NOMO-1 (cell line): ENCODE results near the gene EGFL7.

Experiments used
- DNase-seq, 2 experiments: peaks; one replicate each; lab custom pipeline; 2025; ENCODE audit not compliant: unreplicated experiment in 2 of 2; lab: John Stamatoyannopoulos, UW

The EGFL7 gene

DNA sequence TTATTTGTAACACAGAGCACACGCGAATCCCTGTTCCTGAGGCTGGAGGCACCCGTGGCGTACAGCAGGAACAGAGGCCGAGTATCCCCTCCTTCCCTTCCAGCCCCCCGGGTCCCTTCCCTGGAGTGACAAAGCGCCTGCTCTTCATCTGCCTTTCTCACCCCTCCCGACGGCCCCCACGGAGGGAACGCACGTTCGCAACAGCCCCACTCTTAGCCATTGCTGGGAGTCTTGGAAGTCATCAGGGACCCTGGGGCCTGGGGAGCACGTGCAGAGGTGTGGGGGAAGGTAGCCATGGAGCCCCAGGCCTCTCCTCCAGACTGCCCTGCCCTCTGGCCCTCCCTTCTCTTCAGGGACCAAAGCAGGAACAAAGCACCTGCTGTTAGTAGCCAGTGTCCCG, 22.1 kb downstream of the EGFL7 start:
- no peak for DNase-seq

DNA sequence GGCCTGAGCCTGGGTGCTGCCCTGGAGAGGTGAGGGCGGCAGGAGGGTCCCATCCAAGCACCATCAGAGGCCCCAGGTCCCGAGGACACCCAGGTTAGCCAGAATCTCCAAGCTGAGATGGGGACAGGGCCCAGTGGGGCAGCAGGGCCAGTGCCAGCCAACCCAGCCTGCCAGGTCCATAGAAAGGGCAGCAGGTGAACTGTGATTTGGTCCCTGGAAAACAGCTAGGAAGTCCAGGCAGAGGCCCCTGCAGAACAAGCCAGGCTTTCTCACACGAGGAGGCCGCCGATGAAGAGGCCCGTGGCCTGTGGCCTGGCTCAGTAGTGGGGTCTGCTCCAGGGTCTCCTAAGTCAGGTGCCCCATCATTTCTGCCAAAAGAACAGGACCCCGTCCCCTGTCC, 22.5 kb downstream of the EGFL7 start:
- no peak for DNase-seq

GRCh38 chr9:136685790-136686533, 23.2 kb downstream of the EGFL7 start:
- DNase-seq, result peak; percentile 24 to 48

- DNase-seq, result no peak
These were observed 23.7 kb downstream of the EGFL7 start for GRCh38 chr9:136686534-136686793.

- peak; percentile 88 to 94 for DNase-seq
These were observed 24.3 kb downstream of the EGFL7 start, which contains the start of gene AGPAT2 for GRCh38 chr9:136686794-136687711. Gene AGPAT2 (minus strand): TSS chr9:136687457. CDS start chr9:136687357, 100 bp downstream.

GRCh38 chr9:136687721-136688223, 25.1 kb downstream of the EGFL7 start:
- DNase-seq, result peak in 1 of 2 experiments; percentile 46

DNA sequence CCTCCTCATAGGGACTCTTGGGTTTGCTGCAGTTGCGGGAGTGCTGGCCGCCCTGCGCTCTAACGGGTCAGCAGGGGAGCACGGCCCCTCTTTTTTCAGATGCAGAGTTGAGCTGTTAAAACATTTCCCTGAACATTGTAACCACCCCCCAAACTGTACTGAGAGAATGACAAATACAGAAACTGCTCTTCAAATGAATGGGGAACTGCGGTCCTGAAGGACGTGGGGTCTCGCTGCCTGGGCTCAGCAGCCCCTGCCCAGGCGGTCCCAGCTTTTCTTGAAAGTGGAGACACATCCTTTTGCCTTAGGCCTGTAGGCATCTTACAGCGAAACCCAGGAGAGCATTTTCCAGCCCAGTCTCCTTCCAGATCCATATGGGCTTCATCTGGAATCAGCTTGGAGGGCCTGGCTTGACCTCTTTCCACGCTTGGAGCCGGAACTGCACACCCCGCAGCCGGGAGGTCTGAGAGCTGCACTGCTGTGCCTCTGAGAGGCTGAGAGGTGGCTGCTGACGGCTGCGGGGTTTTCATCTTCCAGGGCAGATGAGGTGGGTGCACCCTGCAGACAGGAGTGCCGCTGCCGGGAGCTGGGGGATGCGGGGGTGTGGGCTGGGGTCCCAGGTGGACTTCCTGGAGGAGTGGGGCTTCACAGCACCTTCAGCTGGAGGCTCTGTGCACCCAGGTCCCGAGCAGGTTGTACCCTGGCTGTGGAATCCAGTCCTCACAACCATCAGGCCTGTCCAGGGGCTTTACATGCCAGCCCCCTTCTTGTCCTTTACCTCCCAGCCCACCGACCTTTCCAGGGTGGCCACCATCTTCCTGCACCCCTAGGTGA, 25.8 kb downstream of the EGFL7 start:
- DNase-seq, result peak in 1 of 2 experiments; percentile 33

DNA sequence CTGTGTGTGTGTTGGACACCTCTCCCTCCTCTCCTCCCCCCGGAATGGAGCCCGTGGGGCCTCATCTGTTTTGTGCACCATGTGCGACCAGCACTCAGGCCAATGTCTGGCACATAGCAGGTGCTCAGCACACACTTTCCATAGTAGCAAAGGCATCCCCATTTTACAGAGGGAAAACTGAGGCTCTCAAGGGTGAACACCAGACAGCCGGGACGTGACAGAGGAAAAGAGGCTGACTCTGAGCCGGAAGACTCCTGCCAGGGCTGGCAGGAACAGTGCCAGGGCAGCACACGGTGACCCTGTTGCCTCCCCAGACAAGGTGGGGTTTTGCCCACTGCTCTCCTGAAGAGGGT, 26.4 kb downstream of the EGFL7 start:
- no peak for DNase-seq

- no peak for DNase-seq
These were observed 27.5 kb downstream of the EGFL7 start for GRCh38 chr9:136690104-136690805.

DNA sequence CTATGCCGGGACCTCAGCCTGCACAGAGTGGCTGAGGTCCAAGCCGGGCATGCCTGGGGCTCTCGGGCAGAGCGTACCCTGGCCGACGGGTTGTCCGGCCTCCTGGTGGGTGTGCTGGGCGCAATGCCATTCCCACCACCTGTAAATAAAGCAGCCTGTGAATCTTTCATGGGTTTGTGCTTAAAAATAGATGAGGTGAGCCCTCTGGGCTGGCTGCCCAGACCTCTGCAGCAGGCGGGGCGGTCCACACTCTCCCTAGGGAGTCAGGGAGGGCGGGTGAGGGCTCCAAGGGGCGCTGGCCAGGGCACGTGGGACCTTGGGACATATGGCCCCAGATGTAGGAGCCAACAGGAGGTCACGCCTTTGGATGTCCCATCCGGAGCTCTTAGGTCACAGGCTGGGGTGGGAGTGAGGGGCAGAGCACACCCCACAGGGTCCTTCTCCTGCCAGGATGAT, 28.1 kb downstream of the EGFL7 start:
- no peak for DNase-seq

DNA sequence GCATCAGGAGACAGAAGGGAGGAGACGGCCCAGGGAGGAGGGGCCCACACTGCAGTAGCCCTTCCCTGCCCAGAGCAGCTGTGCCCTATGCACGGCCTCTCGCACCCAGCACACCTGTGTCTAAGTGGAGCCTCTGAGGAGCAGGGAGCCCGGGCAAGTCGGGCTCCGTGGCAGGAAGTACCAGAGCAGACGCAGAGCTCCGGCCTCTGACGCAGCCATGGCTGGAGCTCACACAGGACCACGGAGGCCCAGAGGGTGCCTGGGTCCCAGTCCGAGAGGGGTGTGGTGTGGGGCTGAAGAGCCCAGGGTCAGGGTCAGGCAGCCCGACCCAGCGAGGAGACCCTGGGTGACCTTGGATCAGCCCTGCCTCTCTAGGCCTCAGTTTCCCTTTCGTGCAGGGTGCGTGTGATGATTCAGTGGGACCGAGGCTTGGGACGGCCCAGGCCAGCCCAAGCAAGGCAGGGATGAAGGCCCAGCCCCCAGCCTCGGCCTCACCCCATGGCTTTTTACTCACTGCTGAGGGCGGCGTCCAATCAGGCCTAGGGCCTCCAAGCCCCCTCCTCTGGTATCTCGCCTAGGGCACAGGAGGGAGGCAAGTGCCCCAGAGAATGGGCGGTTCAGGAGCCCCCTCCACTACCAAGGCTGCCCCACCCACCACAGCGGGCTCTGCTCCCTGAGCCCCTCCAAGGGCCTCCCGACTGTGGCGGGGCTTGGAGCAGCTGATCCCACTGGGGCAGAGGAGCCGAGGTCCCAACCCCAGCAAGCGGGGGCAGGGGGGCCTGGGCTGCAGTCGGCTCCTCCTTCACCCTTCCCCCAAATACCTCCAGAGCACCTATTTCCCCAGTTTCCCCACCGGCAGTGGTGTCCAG, 28.8 kb downstream of the EGFL7 start:
- no peak for DNase-seq

GRCh38 chr9:136692185-136693134, 29.7 kb downstream of the EGFL7 start:
- DNase-seq, result no peak

DNA sequence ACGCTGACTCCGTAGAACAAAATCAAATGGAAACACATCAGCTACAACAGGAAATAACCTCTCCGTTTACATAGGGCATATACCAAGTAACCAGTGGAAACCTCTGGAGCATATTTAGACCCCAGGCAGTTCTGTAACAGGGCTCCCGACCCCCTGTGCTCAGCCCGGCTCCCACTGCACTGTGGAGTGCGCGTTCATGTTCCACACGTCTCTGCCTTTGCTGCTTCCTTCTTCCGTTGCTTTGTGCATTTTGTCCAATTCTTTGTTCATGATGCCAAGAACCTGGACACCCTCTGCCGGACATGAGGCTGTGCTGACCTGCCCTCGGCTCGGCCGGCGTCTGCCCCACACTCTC, 30.4 kb downstream of the EGFL7 start:
- no peak for DNase-seq

DNA sequence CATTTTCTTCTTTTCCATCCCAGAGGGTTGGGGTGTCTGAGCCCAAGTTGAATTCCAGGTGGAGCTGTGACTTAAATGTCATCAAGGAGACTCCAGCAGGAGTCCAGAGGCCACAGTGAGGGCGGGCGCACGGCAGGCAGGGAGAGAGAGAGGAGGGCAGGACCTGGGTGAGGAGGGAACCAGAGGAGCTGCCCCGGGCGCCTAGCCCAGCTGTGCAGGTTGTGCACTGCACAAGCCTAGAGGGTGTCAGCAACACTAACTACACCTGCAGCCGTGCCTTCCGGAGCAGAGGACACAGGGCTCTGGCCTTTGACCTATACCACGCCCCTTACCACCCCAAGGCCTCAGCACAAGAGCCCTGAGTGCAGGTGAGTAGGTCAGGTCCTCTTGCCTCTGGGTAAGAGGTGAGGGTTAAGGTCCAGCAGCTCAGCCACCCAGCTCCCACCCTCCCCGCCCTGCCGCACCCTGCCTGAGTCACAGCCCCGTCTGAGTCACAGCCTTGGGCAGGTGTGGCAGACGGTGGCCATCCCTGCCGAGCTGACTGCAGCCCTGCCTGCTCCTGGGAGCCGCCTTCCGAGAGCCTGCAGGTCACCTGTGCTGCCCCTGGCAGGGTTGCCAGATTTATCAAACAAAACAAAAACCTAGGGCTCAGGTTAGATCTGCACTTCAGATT, 30.9 kb downstream of the EGFL7 start:
- no peak for DNase-seq

DNA sequence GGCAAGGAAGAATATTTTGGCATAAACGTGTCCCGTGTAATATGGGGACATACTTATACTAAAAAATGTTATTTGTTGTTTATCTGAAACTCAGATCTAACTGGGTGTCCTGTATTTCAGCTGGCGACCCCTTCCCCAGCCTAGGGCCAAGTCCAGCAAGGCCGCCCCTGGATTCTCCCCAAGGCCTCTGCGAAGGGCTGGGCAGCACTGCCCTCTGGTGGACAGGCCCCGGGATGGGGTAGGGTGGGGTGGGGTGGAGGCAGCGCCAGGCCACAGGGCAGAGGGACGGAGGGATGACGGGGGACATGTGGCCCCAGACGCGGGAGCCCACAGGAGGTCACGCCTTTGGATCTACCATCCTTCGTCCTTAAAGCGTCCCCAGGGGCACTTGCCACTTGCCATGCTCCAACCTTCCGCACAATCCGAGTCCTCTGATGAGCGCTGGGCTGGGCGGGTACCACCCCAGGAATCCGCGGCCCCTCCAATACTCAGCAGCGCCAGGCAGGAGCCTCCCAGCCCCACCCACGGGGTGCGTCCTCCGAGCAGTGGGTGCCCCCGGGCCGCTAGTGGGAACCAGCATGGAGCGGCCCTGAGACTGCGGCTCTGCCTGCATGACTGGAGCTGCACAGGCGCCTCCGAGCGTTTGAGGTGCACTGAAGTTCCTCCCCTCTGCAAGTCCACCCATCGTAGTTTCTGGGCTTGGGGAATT, 31.6 kb downstream of the EGFL7 start:
- DNase-seq, result peak; percentile 51 to 68

DNA sequence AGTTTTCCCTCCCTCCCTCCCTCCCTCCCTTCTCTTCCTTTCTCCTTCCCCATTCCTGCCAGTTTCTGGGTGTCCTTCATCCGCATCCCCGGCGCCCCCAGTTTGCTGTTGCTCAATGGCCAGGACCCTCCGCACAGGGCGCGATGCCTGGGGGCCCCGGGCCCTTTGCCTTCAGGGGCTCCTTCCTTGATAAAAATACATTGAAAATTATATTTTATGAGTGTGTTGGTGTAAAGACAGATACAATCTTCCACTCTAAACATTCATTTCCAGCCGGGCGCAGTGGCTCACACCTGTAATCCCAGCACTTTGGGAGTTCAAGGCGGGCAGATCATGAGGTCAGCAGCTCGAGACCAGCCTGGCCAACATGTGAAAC, 32.1 kb downstream of the EGFL7 start:
- no peak for DNase-seq

GRCh38 chr9:136695435-136695895, 32.7 kb downstream of the EGFL7 start:
- DNase-seq, result no peak
